Posterior cingulate gyrus (tissue), 11 donors: ENCODE measurements around the gene WDR44.
"Not testable (repeated sequence)": the region's sequence is repeated elsewhere in the genome, so short reads cannot be mapped to it uniquely, and the experiment has no call there.

Experiments used
- DNase-seq, 10 donors: peaks; one replicate each; pipeline versions ENCODE4 v3.0.0 to v3.0.0-alpha.2; 2020 to 2021; ENCODE audit warnings: mixed read lengths in 3 of 10
- intact Hi-C: fragments of 100-400 bp; cut with DNase I; formaldehyde crosslinking; loops from one replicate; pipeline ENCODE4 v1.15.1; 2023

WDR44 gene

DNA sequence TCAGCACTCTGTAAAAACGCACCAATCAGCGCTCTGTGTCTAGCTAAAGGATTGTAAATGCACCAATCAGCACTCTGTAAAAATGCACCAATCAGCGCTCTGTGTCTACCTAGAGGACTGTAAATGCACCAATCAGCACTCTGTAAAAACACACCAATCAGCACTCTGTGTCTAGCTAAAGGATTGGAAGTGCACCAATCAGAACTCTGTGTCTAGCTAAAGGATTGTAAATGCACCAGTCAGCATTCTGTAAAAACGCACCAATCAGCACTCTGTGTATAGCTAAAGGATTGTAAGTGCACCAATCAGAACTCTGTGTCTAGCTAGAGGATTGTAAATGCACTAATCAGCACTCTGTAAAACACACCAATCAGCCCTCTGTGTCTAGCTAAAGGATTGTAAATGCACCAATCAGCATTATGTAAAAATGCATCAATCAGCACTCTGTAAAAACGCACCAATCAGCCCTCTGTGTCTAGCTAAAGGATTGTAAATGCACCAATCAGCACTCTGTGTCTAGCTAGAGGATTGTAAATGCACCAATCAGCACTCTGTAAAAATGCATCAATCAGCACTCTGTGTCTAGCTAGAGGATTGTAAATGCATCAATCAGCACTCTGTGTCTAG is 124.9 kb downstream of the WDR44 start:
- intact Hi-C loops, DNase-seq: not testable (repeated sequence)

- no peak for DNase-seq
- intact Hi-C loops, result no loop called here
Observed at GRCh38 chrX:118474586-118474985, 128.7 kb downstream of the WDR44 start.

DNA sequence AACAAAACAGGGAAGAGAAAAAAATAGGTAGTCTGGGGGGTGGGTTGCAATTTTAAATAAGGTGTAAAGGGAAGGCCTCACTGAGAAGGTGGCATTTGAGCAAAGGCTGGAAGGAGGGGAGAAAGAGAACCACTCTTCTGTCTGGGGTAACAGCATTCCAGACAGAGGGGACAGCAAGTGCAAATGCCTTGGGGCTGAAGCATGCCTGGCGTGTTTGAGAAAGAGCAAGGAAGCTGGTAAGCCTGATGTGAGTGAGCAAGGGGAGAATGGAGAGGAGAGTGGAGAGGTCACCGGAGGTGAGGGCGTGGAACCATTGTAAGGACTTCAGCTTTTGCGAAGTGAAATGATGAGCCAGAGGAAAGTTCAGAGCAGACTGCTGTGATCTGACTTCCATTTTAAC is 130.0 kb downstream of the WDR44 start:
- intact Hi-C loops, result no loop called here
- no peak for DNase-seq

GRCh38 chrX:118480172-118480571 is 134.3 kb downstream of the WDR44 start:
- intact Hi-C loops, result no loop called here
- no peak for DNase-seq

DNA sequence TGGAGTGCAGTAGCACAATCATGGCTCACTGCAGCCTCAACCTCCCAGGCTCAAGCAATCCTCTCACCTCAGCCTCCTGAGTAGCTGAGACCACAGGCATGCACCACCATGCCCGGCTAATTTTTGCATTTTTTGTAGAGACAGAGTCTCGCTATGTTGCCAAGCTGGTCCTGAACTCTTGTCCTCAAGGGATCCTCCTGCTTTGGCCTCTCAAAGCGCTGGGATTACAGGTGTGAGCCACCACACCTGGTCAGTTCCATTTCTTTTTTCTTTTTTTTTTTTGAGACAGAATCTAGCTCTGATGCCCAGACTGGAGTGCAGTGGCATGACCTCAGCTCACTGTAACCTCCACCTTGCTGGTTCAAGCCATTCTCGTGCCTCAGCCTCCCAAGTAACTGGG is 136.5 kb downstream of the WDR44 start:
- intact Hi-C loops, DNase-seq: not testable (repeated sequence)

- intact Hi-C loops, result no loop called here
- DNase-seq, result no peak
Observed at GRCh38 chrX:118484216-118484903, 138.5 kb downstream of the WDR44 start.

GRCh38 chrX:118486693-118487092 is 140.8 kb downstream of the WDR44 start:
- DNase-seq, intact Hi-C loops: not testable (repeated sequence)

DNA sequence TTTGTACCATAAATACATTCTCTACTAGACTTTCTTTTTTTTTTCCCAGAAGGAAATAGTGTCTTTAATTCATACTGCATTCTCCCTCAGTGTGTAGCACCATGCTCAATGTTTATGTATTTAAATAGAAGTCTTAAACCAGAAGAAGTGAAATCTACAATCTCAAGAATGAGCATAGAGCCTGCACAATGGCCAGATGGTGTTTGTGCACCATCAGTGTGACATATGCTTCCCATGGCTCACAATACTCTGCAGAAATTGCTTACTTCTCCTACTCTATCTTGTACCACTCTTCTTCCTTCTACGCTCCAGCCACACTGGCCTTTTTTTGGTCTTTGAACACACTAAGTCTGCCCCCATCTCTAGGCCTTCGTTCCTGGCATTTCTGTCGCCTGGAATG is 147.1 kb downstream of the WDR44 start:
- intact Hi-C loops, result no loop called here
- DNase-seq, result no peak

GRCh38 chrX:118493653-118494297 is 147.9 kb downstream of the WDR44 start:
- DNase-seq, result no peak
- intact Hi-C loops, result no loop called here

- peak; percentile 43 to 93 (median 58) for DNase-seq
- intact Hi-C loops, result no loop called here
Observed at GRCh38 chrX:118495061-118495921, 149.4 kb downstream of the WDR44 start, which contains the start of gene DOCK11. Gene DOCK11 (plus strand): TSS chrX:118495815. CDS start chrX:118495972, 157 bp downstream.

DNA sequence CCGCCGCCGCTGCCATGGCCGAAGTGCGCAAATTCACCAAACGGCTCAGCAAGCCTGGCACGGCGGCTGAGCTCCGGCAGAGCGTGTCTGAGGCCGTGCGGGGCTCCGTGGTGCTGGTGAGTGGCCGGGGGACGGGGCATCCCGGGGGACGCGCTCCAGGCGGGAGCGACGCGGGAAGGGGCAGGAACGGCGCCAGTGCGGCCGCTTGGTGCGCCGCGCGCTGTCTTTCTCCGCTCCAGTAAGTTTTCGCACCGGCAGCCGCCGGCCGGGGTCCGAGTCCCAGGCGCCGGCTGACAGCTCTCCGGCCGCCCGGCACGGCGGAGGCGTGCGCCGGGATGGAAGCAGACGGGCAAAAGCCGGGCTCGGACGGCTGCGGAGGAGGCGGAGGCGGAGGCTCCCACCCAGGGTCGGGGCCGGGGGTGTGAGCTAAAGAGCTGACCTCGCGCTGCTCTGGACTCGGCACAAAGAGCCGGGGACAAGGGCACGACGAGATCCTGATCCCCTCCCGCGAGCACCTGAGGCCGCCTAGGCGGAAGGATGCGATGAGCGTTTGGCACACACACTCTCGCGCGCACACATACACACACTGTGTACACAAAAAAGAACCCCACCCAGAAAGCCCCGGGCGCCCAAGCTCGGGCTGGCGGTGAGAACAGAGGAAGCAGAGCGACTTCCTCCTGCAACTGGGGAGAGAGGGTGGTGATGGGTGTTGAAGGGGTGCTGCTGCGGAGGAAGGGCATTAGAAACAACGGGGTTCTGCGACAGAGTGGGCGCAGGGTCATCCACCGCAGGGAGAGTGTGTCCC is 150.3 kb downstream of the WDR44 start:
- intact Hi-C loops, result no loop called here
- DNase-seq, result peak in 8 of 10 donors; percentile 13 to 87 (median 27)

- intact Hi-C loops, result no loop called here
- DNase-seq, result peak in 2 of 10 donors; percentile 8 to 81
Observed at GRCh38 chrX:118496763-118497079, 150.8 kb downstream of the WDR44 start.

- intact Hi-C loops, result no loop called here
- DNase-seq, result no peak
Observed at GRCh38 chrX:118497180-118497818, 151.4 kb downstream of the WDR44 start.

DNA sequence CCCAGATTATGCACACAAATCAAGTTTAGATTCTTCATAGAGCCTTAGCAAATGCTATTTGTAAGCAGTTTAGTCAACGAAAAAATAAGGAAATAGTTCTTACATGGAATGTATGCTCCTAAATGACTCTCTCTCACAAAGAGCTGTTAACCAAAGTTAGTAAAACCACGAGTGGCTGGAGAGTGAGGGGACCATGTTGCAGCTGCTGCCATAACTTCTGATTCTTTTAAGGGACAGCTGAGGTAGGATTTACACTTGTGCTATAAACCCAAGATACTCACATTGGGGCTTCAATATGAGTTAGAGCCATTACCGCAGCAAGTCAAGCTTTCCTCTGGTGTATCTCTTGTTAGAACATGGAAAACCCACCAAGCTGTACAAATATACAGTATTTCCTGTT is 152.4 kb downstream of the WDR44 start:
- intact Hi-C loops, result no loop called here
- DNase-seq, result no peak

DNA sequence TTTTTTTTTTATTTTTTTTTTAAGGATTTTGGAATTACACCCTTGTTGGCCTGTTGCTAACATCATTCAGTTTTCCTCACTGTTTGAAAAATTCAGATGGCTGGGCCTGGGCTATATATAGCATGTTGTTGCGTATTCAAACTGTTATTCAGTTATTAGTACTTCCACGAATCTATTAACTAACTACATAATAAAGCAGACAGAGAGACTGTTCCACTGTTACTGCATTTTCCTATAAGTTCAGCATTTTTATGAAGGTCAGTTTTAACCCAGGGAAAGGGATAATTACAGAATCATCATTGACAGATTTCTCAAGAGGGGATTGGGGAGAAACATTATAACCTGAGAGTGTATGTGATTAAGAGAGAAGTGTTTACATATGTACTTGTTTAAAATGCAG is 152.8 kb downstream of the WDR44 start:
- intact Hi-C loops, result no loop called here
- DNase-seq, result no peak

GRCh38 chrX:118499295-118499694 is 153.4 kb downstream of the WDR44 start:
- intact Hi-C loops, result no loop called here
- peak in 1 of 10 donors; percentile 3 for DNase-seq
